WERI-Rb-1 (cell line): ENCODE measurements around the gene LRIG2.

ENCODE experiments used
- DNase-seq: peaks from one replicate; pipeline ENCODE4 v3.0.0-alpha.2; 2020
- H3K27ac ChIP-seq: fragments of 250-450 bp; sonication (Bioruptor Pico); 2 replicates; pipeline ENCODE4 v1.5.1; 2020; ENCODE audit warnings: mild to moderate bottlenecking, moderate library complexity
- H3K27me3 ChIP-seq: fragments of 250-450 bp; sonication (Bioruptor Pico); 2 replicates; pipeline ENCODE4 v1.5.1; 2021; ENCODE audit warnings: mild to moderate bottlenecking, low read depth, moderate library complexity; ENCODE audit not compliant: insufficient read depth, severe bottlenecking
- H3K36me3 ChIP-seq: fragments of 250-450 bp; sonication (Bioruptor Pico); 2 replicates; pipeline ENCODE4 v1.5.1; 2020; ENCODE audit warnings: mild to moderate bottlenecking, moderate library complexity
- H3K4me3 ChIP-seq: 2 replicates; pipeline ENCODE4 v1.5.1; 2011; ENCODE audit warnings: low read depth, mild to moderate bottlenecking, control low read depth, low read length
- H3K9me3 ChIP-seq: fragments of 250-450 bp; sonication (Bioruptor Pico); 2 replicates; pipeline ENCODE4 v1.5.1; 2021; ENCODE audit warnings: mild to moderate bottlenecking, moderate library complexity; ENCODE audit not compliant: severe bottlenecking
- CTCF ChIP-seq: IDR thresholded peaks from 2 replicates; pipeline ENCODE4 v1.5.1; 2011; ENCODE audit warnings: low read depth, mild to moderate bottlenecking, control low read depth, inconsistent platforms, low read length

LRIG2 gene

GRCh38 chr1:113126207-113126606 is 53.2 kb downstream of the LRIG2 start:
- Histone ChIP-seq H3K27ac (no peak overlapping the region), H3K27me3 (no peaks in the 10 kb centered on the region), H3K9me3 (no peaks in the 10 kb centered on the region), H3K36me3 (peaks cover 50% of the 10 kb centered on the region), H3K4me3 (no peak overlapping the region)
- DNase-seq: no peak
- no peak for TF ChIP-seq CTCF

- no peak for TF ChIP-seq CTCF
- no peak overlapping the region for H3K4me3 ChIP-seq
- DNase-seq: no peak
- no peaks in the 10 kb centered on the region for H3K9me3 ChIP-seq
- H3K27me3 ChIP-seq: no peaks in the 10 kb centered on the region
- H3K36me3 ChIP-seq: peaks cover 33% of the 10 kb centered on the region
- H3K27ac ChIP-seq: no peak overlapping the region
These were observed 55.1 kb downstream of the LRIG2 start for GRCh38 chr1:113128116-113128515.

- no peak for DNase-seq
- peaks cover 21% of the 10 kb centered on the region for H3K36me3 ChIP-seq
- no peak for TF ChIP-seq CTCF
These were observed 56.7 kb downstream of the LRIG2 start for GRCh38 chr1:113129529-113130185.

GRCh38 chr1:113133038-113133437 is 60.0 kb downstream of the LRIG2 start:
- Histone ChIP-seq H3K9me3 (peaks cover 5% of the 10 kb centered on the region), H3K27ac (no peak overlapping the region), H3K36me3 (no peaks in the 10 kb centered on the region), H3K4me3 (no peak overlapping the region), H3K27me3 (no peaks in the 10 kb centered on the region)
- TF ChIP-seq CTCF: no peak
- DNase-seq: no peak

More at GRCh38 chr1:113129529-113130185, 56.7 kb downstream of the LRIG2 start:
- H3K4me3 ChIP-seq: no peak overlapping the region
- no peak overlapping the region for H3K27ac ChIP-seq
- H3K27me3 ChIP-seq: no peaks in the 10 kb centered on the region
- peaks cover 2% of the 10 kb centered on the region for H3K9me3 ChIP-seq

GRCh38 chr1:113133759-113134158 is 60.8 kb downstream of the LRIG2 start:
- H3K27ac ChIP-seq: no peak overlapping the region
- no peak for DNase-seq

More at GRCh38 chr1:113133759-113134158, 60.8 kb downstream of the LRIG2 start:
- Histone ChIP-seq H3K27me3 (no peaks in the 10 kb centered on the region), H3K4me3 (no peak overlapping the region), H3K36me3 (no peaks in the 10 kb centered on the region), H3K9me3 (peaks cover 5% of the 10 kb centered on the region)
- TF ChIP-seq CTCF: no peak
